Heart left ventricle (tissue), 13 donors: ENCODE measurements around the gene CNOT4.

Experiments used
- POLR2A ChIP-seq, 2 donors: fragments of 450-650 bp; IDR thresholded peaks; one replicate each; pipeline ENCODE4 v1.6.1; 2017; ENCODE audit warnings: antibody characterized with exemption in 2 of 2, mild to moderate bottlenecking in 2 of 2, moderate library complexity in 2 of 2
- TF ChIP-seq, protein P1 (sequence below), 12 donors: fragments of 200-600 bp; sonication (generic) in 4 of 12; IDR thresholded peaks; one replicate each; pipeline versions ENCODE4 v1.5.0 to v1.8.0; 2018 to 2022; ENCODE audit warnings: antibody characterized with exemption in 12 of 12, mild to moderate bottlenecking in 5 of 12
- donor health status: ischemic (EF 13 %, LVEDD 7.1; RV severe dilation, severe dysfunction).
- donor health status: DM: no; HTN: yes; CAD: no.
- donor health status: DM: no; HTN: no; CAD: no.
- donor health status: ischemic (EF 25% LVEDD 6.9; RV normal size, moderate dysfunction).
- donor health status: ischemic (EF 25% LVEDD 5.7; RV mildly dilated, moderate dysfunction).
- donor health status: ischemic (EF 35%, LVEDD 5.7; RV mildly dilated, moderate dysfunction).
- donor health status: nonischemic (EF 11% LVEDD 7.7; RV severe dilation, severe dysfunction).
- donor health status: DM: yes; HTN: yes; CAD: no.
- donor health status: PGD.
- donor health status: ischemic (EF 29% LVEDD 5.4; RV normal size, mild dysfunction).
- donor health status: nonischemic (EF 23%, LVEDD 6.1; RV moderate dilation, normal function).

DNA sequence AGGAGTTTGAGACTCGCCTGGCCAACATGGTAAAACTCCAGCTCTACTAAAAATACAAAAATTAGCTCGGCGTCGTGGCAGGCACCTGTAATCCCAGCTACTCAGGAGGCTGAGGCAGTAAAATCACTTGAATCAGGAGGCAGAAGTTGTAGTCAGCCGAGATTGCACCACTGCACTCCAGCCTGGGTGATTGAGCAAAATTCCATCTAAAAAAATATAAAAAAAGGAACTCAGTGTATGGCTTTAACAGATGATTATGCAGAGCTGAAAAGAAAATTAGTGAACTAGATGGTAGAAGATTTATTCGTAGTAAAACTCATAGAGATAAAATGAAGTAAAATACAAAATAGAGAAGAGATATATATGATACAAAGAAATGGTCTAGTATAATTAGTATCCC is 12.6 kb upstream of the CNOT4 start:
- TF ChIP-seq, protein P1, sequence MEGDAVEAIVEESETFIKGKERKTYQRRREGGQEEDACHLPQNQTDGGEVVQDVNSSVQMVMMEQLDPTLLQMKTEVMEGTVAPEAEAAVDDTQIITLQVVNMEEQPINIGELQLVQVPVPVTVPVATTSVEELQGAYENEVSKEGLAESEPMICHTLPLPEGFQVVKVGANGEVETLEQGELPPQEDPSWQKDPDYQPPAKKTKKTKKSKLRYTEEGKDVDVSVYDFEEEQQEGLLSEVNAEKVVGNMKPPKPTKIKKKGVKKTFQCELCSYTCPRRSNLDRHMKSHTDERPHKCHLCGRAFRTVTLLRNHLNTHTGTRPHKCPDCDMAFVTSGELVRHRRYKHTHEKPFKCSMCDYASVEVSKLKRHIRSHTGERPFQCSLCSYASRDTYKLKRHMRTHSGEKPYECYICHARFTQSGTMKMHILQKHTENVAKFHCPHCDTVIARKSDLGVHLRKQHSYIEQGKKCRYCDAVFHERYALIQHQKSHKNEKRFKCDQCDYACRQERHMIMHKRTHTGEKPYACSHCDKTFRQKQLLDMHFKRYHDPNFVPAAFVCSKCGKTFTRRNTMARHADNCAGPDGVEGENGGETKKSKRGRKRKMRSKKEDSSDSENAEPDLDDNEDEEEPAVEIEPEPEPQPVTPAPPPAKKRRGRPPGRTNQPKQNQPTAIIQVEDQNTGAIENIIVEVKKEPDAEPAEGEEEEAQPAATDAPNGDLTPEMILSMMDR (IDR thresholded peaks at IDR 0.05) = no peak
- TF ChIP-seq POLR2A (IDR thresholded peaks at IDR 0.05) = no peak
